Natural killer cell (primary cell): Measurements from ENCODE around the gene PROCR. TPM values are rescaled to one million over a fixed set of nuclear protein-coding genes. Genes with fewer than 3 reads are reported as not detected.
"Not testable (repeated sequence)": the region's sequence is repeated elsewhere in the genome, so short reads cannot be mapped to it uniquely, and the experiment has no call there.

Source experiments
- ATAC-seq, 3 donors: fragments of 150-1000 bp in 2 of 3; fragments of 200-7000 bp in 1 of 3; cut with Tn5 transposase; 1 replicate in 1 of 3; 2 replicates in 2 of 3; pipeline ENCODE4 v1.10.0; 2021; ENCODE audit warnings: mild to moderate bottlenecking in 2 of 3, moderate library complexity in 2 of 3
- DNase-seq, 2 donors: peaks; one replicate each; pipeline versions ENCODE4 v3.0.0 to v3.0.0-alpha.2; 2013 to 2021; ENCODE audit warnings: mixed read lengths in 1 of 2
- H3K27ac ChIP-seq: one replicate; pipeline ENCODE4 v1.5.1; 2013; ENCODE audit warnings: mild to moderate bottlenecking, low read length
- H3K27me3 ChIP-seq: one replicate; pipeline ENCODE4 v1.6.1; 2013; ENCODE audit warnings: low read length; ENCODE audit not compliant: control insufficient read depth, insufficient read depth
- H3K36me3 ChIP-seq: one replicate; pipeline ENCODE4 v1.6.1; 2013; ENCODE audit warnings: low read length; ENCODE audit not compliant: control insufficient read depth, insufficient read depth
- H3K4me1 ChIP-seq: one replicate; pipeline ENCODE4 v1.6.1; 2013; ENCODE audit warnings: low read length; ENCODE audit not compliant: control insufficient read depth, insufficient read depth
- H3K4me3 ChIP-seq: one replicate; pipeline ENCODE4 v1.5.1; 2013; ENCODE audit warnings: low read length
- H3K9me3 ChIP-seq: one replicate; pipeline ENCODE4 v1.6.1; 2013; ENCODE audit warnings: low read length; ENCODE audit not compliant: control insufficient read depth, insufficient read depth
- H3K27ac Mint-ChIP-seq, 2 donors: one replicate each; pipeline ENCODE4 v1.8.0; 2022; ENCODE audit warnings: mild to moderate bottlenecking in 2 of 2, mixed read lengths in 2 of 2, moderate library complexity in 1 of 2
- H3K27me3 Mint-ChIP-seq, 2 donors: one replicate each; pipeline ENCODE4 v1.8.0; 2022; ENCODE audit warnings: low read depth in 2 of 2, mixed read lengths in 2 of 2
- H3K36me3 Mint-ChIP-seq: one replicate; pipeline ENCODE4 v1.8.0; 2022; ENCODE audit warnings: mixed read lengths
- H3K4me1 Mint-ChIP-seq, 2 donors: one replicate each; pipeline ENCODE4 v1.8.0; 2022; ENCODE audit warnings: mixed read lengths in 2 of 2
- H3K4me3 Mint-ChIP-seq: one replicate; pipeline ENCODE4 v1.8.0; 2022; ENCODE audit warnings: mild to moderate bottlenecking, moderate library complexity, mixed read lengths
- H3K9me3 Mint-ChIP-seq, 2 donors: one replicate each; pipeline ENCODE4 v1.8.0; 2022; ENCODE audit warnings: mixed read lengths in 2 of 2
- WGBS: methylation state at CpG from one replicate; pipeline ENCODE4 v1.1.7; 2013; ENCODE audit warnings: missing lambda C conversion rate; ENCODE audit not compliant: insufficient coverage; 5-methylcytosine and 5-hydroxymethylcytosine counted together
- intact Hi-C: fragments of 100-400 bp; cut with micrococcal nuclease; formaldehyde crosslinking; loops from one replicate; pipeline ENCODE4 v1.14.2; 2022
- total RNA-seq, 4 donors: library from RNA; stranded (reverse); fragments of 120-200 nt in 1 of 4; gene quantifications; one replicate each; pipeline versions ENCODE4 v1.2.3 to v1.2.4, GENCODE V29; 2013 to 2022
- TF ChIP-seq, protein P1 (sequence below): fragments of 200-600 bp; IDR thresholded peaks from one replicate; pipeline ENCODE4 v1.8.0; 2022; ENCODE audit warnings: antibody characterized with exemption

PROCR gene
- total RNA-seq, 3 donors from 2014 or later (not counting 1 experiment from before 2014, with no cell fraction given), result 6.4 to 9.3 (median 6.4) TPM

DNA sequence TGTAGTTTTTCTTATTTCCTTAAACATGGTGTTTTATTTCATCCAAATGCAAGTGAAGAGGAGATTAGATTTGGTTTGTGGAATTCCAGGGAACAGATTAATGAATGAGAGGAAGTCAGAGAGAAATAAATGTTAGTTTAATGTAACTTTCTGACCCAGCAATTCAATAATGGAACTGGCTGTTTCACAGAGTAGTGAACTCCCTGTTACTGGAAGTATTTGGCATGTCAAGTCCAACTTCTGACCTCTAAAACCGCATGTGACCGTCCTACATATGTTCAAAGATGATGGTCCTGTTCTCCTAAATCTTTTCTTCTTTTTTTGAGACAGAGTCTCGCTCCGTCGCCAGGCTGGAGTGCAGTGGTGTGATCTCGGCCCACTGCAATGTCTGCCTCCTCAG is 18.7 kb downstream of the PROCR start:
- Mint-ChIP-seq H3K9me3 (no peaks in the 10 kb centered on the region), H3K4me3 (no peak overlapping the region), H3K27ac (no peak overlapping the region), H3K4me1 (no peaks in the 10 kb centered on the region), H3K36me3 (peaks cover 34% of the 10 kb centered on the region), H3K27me3 (no peaks in the 10 kb centered on the region)
- no peaks in the 10 kb centered on the region for H3K9me3 ChIP-seq
- intact Hi-C loops, result no loop called here
- no peak for DNase-seq
- no peaks in the 10 kb centered on the region for H3K36me3 ChIP-seq
- TF ChIP-seq, protein P1, sequence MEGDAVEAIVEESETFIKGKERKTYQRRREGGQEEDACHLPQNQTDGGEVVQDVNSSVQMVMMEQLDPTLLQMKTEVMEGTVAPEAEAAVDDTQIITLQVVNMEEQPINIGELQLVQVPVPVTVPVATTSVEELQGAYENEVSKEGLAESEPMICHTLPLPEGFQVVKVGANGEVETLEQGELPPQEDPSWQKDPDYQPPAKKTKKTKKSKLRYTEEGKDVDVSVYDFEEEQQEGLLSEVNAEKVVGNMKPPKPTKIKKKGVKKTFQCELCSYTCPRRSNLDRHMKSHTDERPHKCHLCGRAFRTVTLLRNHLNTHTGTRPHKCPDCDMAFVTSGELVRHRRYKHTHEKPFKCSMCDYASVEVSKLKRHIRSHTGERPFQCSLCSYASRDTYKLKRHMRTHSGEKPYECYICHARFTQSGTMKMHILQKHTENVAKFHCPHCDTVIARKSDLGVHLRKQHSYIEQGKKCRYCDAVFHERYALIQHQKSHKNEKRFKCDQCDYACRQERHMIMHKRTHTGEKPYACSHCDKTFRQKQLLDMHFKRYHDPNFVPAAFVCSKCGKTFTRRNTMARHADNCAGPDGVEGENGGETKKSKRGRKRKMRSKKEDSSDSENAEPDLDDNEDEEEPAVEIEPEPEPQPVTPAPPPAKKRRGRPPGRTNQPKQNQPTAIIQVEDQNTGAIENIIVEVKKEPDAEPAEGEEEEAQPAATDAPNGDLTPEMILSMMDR, result no peak
- ATAC-seq, result no peak
- no peaks in the 10 kb centered on the region for H3K4me1 ChIP-seq
- H3K27me3 ChIP-seq, result no peaks in the 10 kb centered on the region
- no peak overlapping the region for H3K27ac ChIP-seq
- no peak overlapping the region for H3K4me3 ChIP-seq
- whole genome bisulfite sequencing, result 96% methylated on average over 6 of the region's 6 CpGs

DNA sequence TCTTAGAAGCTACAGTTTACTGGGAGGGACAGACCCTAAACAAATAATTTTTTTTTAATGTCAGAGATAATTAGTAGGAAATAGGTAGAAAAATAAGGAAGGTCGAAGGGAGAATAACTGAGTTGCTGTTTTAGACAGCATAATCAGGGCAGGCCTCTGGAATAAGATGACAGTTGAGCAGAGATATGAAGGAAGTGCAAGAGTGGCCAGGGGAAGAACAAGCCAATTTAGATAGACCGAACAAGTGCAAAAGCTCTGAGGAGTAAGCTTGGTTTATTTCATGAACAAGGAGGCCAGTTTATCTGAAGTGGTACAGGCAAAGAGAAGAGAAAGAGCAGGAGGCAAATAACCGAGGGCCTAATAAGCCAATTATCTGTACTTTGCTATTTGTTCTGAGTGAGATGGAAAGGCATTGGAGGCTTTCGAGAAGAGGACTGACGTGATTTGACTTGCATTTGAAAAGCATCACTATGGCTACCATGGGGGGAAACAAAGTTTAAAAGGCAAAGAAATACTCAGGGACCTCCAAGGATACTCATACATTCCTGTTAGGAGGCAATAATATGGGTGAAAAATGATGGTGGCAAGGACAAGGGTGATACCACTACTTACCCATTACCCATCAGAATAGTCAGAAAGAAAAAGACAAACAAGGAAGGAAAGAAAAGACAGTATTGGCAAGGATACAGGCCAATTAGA is 19.7 kb downstream of the PROCR start:
- no peaks in the 10 kb centered on the region for H3K27me3 ChIP-seq
- intact Hi-C loops, result no loop called here
- Mint-ChIP-seq H3K36me3 (peaks cover 38% of the 10 kb centered on the region), H3K4me1 (no peaks in the 10 kb centered on the region), H3K27me3 (no peaks in the 10 kb centered on the region), H3K27ac (no peak overlapping the region), H3K9me3 (peaks cover 0 to 2% of the 10 kb centered on the region in 2 donors), H3K4me3 (no peak overlapping the region)
- DNase-seq, result no peak
- H3K9me3 ChIP-seq, result no peaks in the 10 kb centered on the region
- H3K36me3 ChIP-seq, result no peaks in the 10 kb centered on the region
- TF ChIP-seq, protein P1, result no peak
- H3K4me1 ChIP-seq, result no peaks in the 10 kb centered on the region
- ATAC-seq, result no peak
- 92% methylated on average over 5 of the region's 5 CpGs for WGBS
- no peak overlapping the region for H3K4me3 ChIP-seq
- H3K27ac ChIP-seq, result no peak overlapping the region

GRCh38 chr20:35192118-35192872 is 20.4 kb downstream of the PROCR start:
- H3K27ac Mint-ChIP-seq, result no peak overlapping the region
- DNase-seq (no peak), ATAC-seq (no peak)
- peaks cover 0 to 2% of the 10 kb centered on the region in 2 donors for H3K9me3 Mint-ChIP-seq
- 80% methylated on average over 7 of the region's 9 CpGs for WGBS
- intact Hi-C loops, result no loop called here
- Histone ChIP-seq H3K9me3 (no peaks in the 10 kb centered on the region), H3K4me3 (no peak overlapping the region), H3K27me3 (no peaks in the 10 kb centered on the region), H3K36me3 (no peaks in the 10 kb centered on the region), H3K27ac (no peak overlapping the region), H3K4me1 (no peaks in the 10 kb centered on the region)
- H3K36me3 Mint-ChIP-seq, result peaks cover 40% of the 10 kb centered on the region
- H3K4me1 Mint-ChIP-seq, result no peaks in the 10 kb centered on the region
- TF ChIP-seq, protein P1, result no peak
- H3K4me3 Mint-ChIP-seq, result no peak overlapping the region
- no peaks in the 10 kb centered on the region for H3K27me3 Mint-ChIP-seq

GRCh38 chr20:35193031-35193791 is 21.3 kb downstream of the PROCR start:
- H3K27ac Mint-ChIP-seq, H3K27me3 Mint-ChIP-seq, ATAC-seq, H3K27ac ChIP-seq, H3K36me3 ChIP-seq, H3K9me3 ChIP-seq, H3K4me3 Mint-ChIP-seq, intact Hi-C loops, H3K4me1 Mint-ChIP-seq, H3K9me3 Mint-ChIP-seq, DNase-seq, H3K27me3 ChIP-seq, H3K4me3 ChIP-seq, H3K4me1 ChIP-seq: not testable (repeated sequence)
- H3K36me3 Mint-ChIP-seq, result peaks cover 40% of the 10 kb centered on the region
- WGBS, result 96% methylated on average over 9 of the region's 9 CpGs
